Measurements from ENCODE around the gene ACSL3.

The ACSL3 gene

GRCh38 chr2:222851956-222852617, 8.7 kb upstream of the ACSL3 start:
- H3K9me3 ChIP-seq (ENCODE audit: control insufficient read depth in 1 of 2, low read length in 2 of 2): no peaks in the 10 kb centered on the region
- no peaks in the 10 kb centered on the region for H3K27me3 ChIP-seq (ENCODE audit: control insufficient read depth in 1 of 2, insufficient read depth in 2 of 2, low read length in 2 of 2)
- no peaks in the 10 kb centered on the region for H3K4me1 ChIP-seq (ENCODE audit: control insufficient read depth in 1 of 2, insufficient read depth in 2 of 2, low read length in 2 of 2)
- no peak overlapping the region for H3K4me3 ChIP-seq (ENCODE audit: low read depth in 1 of 2, low read length in 2 of 2)
- H3K9ac ChIP-seq (ENCODE audit: low read depth in 1 of 2, low read length in 2 of 2): no peak overlapping the region
- H3K36me3 ChIP-seq (ENCODE audit: control insufficient read depth in 1 of 2, insufficient read depth in 2 of 2, low read length in 2 of 2): no peaks in the 10 kb centered on the region
- H3K27ac ChIP-seq (ENCODE audit: low read depth, low read length): no peak overlapping the region

DNA sequence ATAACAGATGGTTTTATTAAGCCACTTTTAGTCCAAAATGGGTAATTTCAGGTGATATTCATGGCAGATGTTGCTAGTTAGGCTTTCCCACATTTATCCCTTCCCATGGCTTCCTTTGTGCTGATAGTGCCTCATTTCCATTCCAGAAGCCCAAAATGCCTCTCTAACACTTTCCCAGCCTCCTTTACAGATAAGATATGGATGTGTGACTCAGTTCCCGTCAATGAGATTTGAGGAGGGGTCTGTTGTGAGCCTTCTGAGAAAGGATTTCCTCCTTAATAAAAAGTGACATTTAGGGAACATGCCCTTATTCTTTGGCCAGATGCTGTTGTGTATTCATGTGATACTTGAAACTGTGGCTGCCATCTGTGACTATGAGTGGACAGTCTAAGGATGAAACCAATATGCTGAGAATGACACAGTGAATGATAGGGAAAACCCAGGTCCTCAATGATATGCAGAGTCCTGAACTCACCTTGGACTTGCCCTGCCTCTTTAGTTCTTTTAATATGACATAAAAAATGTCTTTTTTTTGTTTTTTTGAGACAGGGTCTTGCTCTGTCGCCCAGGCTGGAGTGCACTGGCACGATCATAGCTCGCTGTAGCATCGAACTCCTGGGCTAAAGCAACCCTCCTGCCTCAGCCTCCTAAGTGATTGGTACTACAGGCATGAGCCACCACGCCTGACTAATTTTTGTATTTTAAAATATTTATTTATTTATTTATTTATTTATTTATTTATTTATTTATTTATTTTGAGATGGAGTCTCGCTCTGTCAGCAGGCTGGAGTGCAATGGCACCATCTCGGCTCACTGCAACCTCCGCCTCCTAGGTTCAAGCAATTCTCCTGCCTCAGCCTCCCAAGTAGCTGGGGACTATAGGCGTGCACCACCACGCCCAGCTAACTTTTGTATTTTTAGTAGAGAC, 5.8 kb upstream of the ACSL3 start:
- Histone ChIP-seq H3K27me3 (ENCODE audit: control insufficient read depth in 1 of 2, insufficient read depth in 2 of 2, low read length in 2 of 2) (no peaks in the 10 kb centered on the region), H3K4me1 (ENCODE audit: control insufficient read depth in 1 of 2, insufficient read depth in 2 of 2, low read length in 2 of 2) (peaks cover 4 to 5% of the 10 kb centered on the region in 2 donors), H3K9me3 (ENCODE audit: control insufficient read depth in 1 of 2, low read length in 2 of 2) (no peaks in the 10 kb centered on the region), H3K36me3 (ENCODE audit: control insufficient read depth in 1 of 2, insufficient read depth in 2 of 2, low read length in 2 of 2) (no peaks in the 10 kb centered on the region), H3K9ac (ENCODE audit: low read depth in 1 of 2, low read length in 2 of 2) (no peak overlapping the region), H3K4me3 (ENCODE audit: low read depth in 1 of 2, low read length in 2 of 2) (no peak overlapping the region), H3K27ac (ENCODE audit: low read depth, low read length) (no peak overlapping the region)

- peaks cover 25 to 37% of the 10 kb centered on the region in 2 donors for H3K4me1 ChIP-seq (ENCODE audit: control insufficient read depth in 1 of 2, insufficient read depth in 2 of 2, low read length in 2 of 2)
- peak overlapping the region in 1 of 2 donors; percentile 49 for H3K9ac ChIP-seq (ENCODE audit: low read depth in 1 of 2, low read length in 2 of 2)
Observed at GRCh38 chr2:222859786-222860612, 837 bp upstream of the ACSL3 start.

GRCh38 chr2:222861411-222862105, 722 bp downstream of the ACSL3 start:
- Histone ChIP-seq H3K27me3 (ENCODE audit: control insufficient read depth in 1 of 2, insufficient read depth in 2 of 2, low read length in 2 of 2) (no peaks in the 10 kb centered on the region), H3K4me1 (ENCODE audit: control insufficient read depth in 1 of 2, insufficient read depth in 2 of 2, low read length in 2 of 2) (peaks cover 25 to 37% of the 10 kb centered on the region in 2 donors), H3K36me3 (ENCODE audit: control insufficient read depth in 1 of 2, insufficient read depth in 2 of 2, low read length in 2 of 2) (no peaks in the 10 kb centered on the region)

More at GRCh38 chr2:222859786-222860612, 837 bp upstream of the ACSL3 start:
- peak overlapping the region; percentile 47 to 79 for H3K4me3 ChIP-seq (ENCODE audit: low read depth in 1 of 2, low read length in 2 of 2)
- no peaks in the 10 kb centered on the region for H3K27me3 ChIP-seq (ENCODE audit: control insufficient read depth in 1 of 2, insufficient read depth in 2 of 2, low read length in 2 of 2)
- H3K36me3 ChIP-seq (ENCODE audit: control insufficient read depth in 1 of 2, insufficient read depth in 2 of 2, low read length in 2 of 2): no peaks in the 10 kb centered on the region
- H3K9me3 ChIP-seq (ENCODE audit: control insufficient read depth in 1 of 2, low read length in 2 of 2): no peaks in the 10 kb centered on the region
- no peak overlapping the region for H3K27ac ChIP-seq (ENCODE audit: low read depth, low read length)

GRCh38 chr2:222862106-222862908, 1.5 kb downstream of the ACSL3 start:
- H3K27me3 ChIP-seq (ENCODE audit: control insufficient read depth in 1 of 2, insufficient read depth in 2 of 2, low read length in 2 of 2): no peaks in the 10 kb centered on the region
- no peaks in the 10 kb centered on the region for H3K9me3 ChIP-seq (ENCODE audit: control insufficient read depth in 1 of 2, low read length in 2 of 2)
- peaks cover 25 to 37% of the 10 kb centered on the region in 2 donors for H3K4me1 ChIP-seq (ENCODE audit: control insufficient read depth in 1 of 2, insufficient read depth in 2 of 2, low read length in 2 of 2)
- H3K4me3 ChIP-seq (ENCODE audit: low read depth in 1 of 2, low read length in 2 of 2): peak overlapping the region; percentile 79 to 92
- H3K9ac ChIP-seq (ENCODE audit: low read depth in 1 of 2, low read length in 2 of 2): peak overlapping the region; percentile 70 to 80
- no peak overlapping the region for H3K27ac ChIP-seq (ENCODE audit: low read depth, low read length)
- no peaks in the 10 kb centered on the region for H3K36me3 ChIP-seq (ENCODE audit: control insufficient read depth in 1 of 2, insufficient read depth in 2 of 2, low read length in 2 of 2)

More at GRCh38 chr2:222861411-222862105, 722 bp downstream of the ACSL3 start:
- Histone ChIP-seq H3K9me3 (ENCODE audit: control insufficient read depth in 1 of 2, low read length in 2 of 2) (no peaks in the 10 kb centered on the region), H3K4me3 (ENCODE audit: low read depth in 1 of 2, low read length in 2 of 2) (peak overlapping the region; percentile 79 to 92), H3K27ac (ENCODE audit: low read depth, low read length) (peak overlapping the region; percentile 92), H3K9ac (ENCODE audit: low read depth in 1 of 2, low read length in 2 of 2) (peak overlapping the region; percentile 70 to 80)

DNA sequence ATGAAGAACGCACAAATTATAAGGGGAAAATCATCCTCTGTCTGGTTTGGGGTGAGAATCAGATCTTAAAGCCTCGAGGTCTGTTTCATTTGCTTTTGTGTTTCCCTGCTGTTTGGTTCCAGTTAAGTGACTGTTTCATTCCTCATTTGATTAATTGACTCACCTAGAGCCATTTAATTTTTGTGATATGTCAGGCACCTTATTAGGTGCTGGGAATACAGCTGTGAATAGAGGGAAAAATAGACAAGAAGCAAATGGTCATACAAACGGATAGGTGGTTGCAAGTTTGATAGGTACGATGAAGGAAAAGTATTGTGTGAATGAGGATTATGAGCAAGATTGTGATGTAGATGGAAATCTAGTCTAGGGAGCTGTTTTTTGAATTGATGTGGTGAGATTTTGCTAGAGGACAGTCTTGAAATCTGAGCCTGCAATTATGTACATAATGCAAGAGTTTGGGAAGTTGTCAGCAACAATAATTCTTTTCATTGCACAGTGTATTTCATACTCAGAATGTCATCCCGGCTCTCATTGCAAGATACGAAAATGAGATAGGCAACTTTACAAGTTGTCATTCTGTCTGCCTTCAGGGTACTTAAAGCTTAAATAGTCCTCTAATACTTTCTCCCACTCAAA, 2.2 kb downstream of the ACSL3 start:
- Histone ChIP-seq H3K4me3 (ENCODE audit: low read depth in 1 of 2, low read length in 2 of 2) (peak overlapping the region in 1 of 2 donors; percentile 79), H3K36me3 (ENCODE audit: control insufficient read depth in 1 of 2, insufficient read depth in 2 of 2, low read length in 2 of 2) (no peaks in the 10 kb centered on the region), H3K27ac (ENCODE audit: low read depth, low read length) (no peak overlapping the region), H3K9ac (ENCODE audit: low read depth in 1 of 2, low read length in 2 of 2) (peak overlapping the region in 1 of 2 donors; percentile 70), H3K9me3 (ENCODE audit: control insufficient read depth in 1 of 2, low read length in 2 of 2) (no peaks in the 10 kb centered on the region), H3K27me3 (ENCODE audit: control insufficient read depth in 1 of 2, insufficient read depth in 2 of 2, low read length in 2 of 2) (no peaks in the 10 kb centered on the region), H3K4me1 (ENCODE audit: control insufficient read depth in 1 of 2, insufficient read depth in 2 of 2, low read length in 2 of 2) (peaks cover 25 to 37% of the 10 kb centered on the region in 2 donors)

GRCh38 chr2:222864296-222864695, 3.5 kb downstream of the ACSL3 start:
- peaks cover 25 to 37% of the 10 kb centered on the region in 2 donors for H3K4me1 ChIP-seq (ENCODE audit: control insufficient read depth in 1 of 2, insufficient read depth in 2 of 2, low read length in 2 of 2)
- no peaks in the 10 kb centered on the region for H3K9me3 ChIP-seq (ENCODE audit: control insufficient read depth in 1 of 2, low read length in 2 of 2)
- H3K4me3 ChIP-seq (ENCODE audit: low read depth in 1 of 2, low read length in 2 of 2): no peak overlapping the region
- no peaks in the 10 kb centered on the region for H3K27me3 ChIP-seq (ENCODE audit: control insufficient read depth in 1 of 2, insufficient read depth in 2 of 2, low read length in 2 of 2)
- no peak overlapping the region for H3K9ac ChIP-seq (ENCODE audit: low read depth in 1 of 2, low read length in 2 of 2)
- no peaks in the 10 kb centered on the region for H3K36me3 ChIP-seq (ENCODE audit: control insufficient read depth in 1 of 2, insufficient read depth in 2 of 2, low read length in 2 of 2)
- no peak overlapping the region for H3K27ac ChIP-seq (ENCODE audit: low read depth, low read length)

DNA sequence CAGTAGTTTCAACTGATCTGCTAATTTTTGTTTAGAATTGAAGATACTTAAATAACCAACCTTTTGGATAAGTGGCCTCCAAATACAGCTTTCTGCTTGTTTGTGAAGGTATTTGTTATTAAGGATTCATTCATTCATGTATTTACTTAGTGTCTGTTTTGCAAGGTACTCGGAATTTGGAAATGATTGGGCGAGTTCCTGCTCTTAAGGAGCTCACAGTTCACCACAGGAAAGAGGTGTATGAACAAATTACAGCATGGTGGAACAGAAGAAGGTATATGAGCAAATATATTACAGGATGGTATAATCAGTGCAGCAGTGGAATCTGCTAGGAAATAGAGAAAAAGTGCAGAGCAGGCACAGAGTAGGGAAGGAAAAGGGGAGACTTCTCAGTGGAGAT, 4.5 kb downstream of the ACSL3 start:
- Histone ChIP-seq H3K27ac (ENCODE audit: low read depth, low read length) (no peak overlapping the region), H3K9me3 (ENCODE audit: control insufficient read depth in 1 of 2, low read length in 2 of 2) (no peaks in the 10 kb centered on the region), H3K4me1 (ENCODE audit: control insufficient read depth in 1 of 2, insufficient read depth in 2 of 2, low read length in 2 of 2) (peaks cover 18 to 30% of the 10 kb centered on the region in 2 donors), H3K9ac (ENCODE audit: low read depth in 1 of 2, low read length in 2 of 2) (no peak overlapping the region), H3K27me3 (ENCODE audit: control insufficient read depth in 1 of 2, insufficient read depth in 2 of 2, low read length in 2 of 2) (no peaks in the 10 kb centered on the region), H3K36me3 (ENCODE audit: control insufficient read depth in 1 of 2, insufficient read depth in 2 of 2, low read length in 2 of 2) (no peaks in the 10 kb centered on the region), H3K4me3 (ENCODE audit: low read depth in 1 of 2, low read length in 2 of 2) (no peak overlapping the region)
